HG03469 (cell line): ENCODE measurements around the gene ABHD1.
A peak's percentile ranks its signal among the peaks of the same experiment; 100 is the strongest.
"Not testable (repeated sequence)": the region's sequence is repeated elsewhere in the genome, so short reads cannot be mapped to it uniquely, and the experiment has no call there.

Source experiments
- ATAC-seq: cut with Tn5 transposase; IDR thresholded peaks from one replicate; pipeline ENCODE4 v1.9.1; 2021; ENCODE audit warnings: mild to moderate bottlenecking, moderate library complexity, moderate number of reproducible peaks; ENCODE audit not compliant: unreplicated experiment

The ABHD1 gene

DNA sequence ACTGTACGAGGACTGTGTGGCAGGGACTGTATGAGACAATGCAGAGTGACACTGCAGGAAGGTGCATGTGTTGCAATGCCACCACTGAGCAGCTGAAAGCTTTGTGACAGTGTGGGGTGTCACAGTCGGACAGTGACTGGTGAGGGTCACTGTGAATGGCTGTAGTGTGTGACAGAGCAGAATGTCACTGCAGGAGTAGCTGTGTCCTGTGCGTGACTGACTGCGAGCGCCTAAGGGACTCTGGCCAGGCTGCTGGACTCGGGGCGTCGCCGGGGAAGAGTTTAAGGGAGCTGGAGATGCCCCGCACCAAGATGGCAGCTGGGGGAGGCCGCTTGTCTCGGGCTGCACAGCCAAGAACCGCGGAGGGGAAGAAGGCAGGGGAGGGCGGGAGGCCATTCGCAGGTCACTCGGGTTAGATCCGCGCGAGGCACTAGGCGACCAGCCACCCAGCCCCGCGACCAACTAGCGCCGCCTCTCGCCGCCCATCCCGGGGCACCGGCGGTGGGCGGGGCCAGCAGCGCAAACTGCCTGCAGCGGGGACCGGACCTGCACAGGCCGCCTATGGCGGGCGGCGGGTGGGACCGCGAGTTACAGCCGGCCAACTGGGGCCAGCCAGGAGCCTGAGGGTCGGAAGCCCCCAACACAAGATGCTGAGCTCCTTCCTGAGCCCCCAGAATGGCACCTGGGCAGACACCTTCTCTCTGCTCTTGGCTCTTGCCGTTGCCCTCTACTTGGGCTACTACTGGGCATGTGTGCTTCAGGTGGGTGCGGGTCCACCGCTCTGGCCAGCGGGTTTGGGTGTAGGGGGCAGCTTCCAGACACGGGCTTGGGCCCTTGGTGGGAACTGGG lies at the start of gene ABHD1:
Gene ABHD1, plus strand, starts transcription at position 514 of the 849 bp plus-strand sequence. Its CDS starts 134 bp downstream, at position 648.
- ATAC-seq, result no peak

DNA sequence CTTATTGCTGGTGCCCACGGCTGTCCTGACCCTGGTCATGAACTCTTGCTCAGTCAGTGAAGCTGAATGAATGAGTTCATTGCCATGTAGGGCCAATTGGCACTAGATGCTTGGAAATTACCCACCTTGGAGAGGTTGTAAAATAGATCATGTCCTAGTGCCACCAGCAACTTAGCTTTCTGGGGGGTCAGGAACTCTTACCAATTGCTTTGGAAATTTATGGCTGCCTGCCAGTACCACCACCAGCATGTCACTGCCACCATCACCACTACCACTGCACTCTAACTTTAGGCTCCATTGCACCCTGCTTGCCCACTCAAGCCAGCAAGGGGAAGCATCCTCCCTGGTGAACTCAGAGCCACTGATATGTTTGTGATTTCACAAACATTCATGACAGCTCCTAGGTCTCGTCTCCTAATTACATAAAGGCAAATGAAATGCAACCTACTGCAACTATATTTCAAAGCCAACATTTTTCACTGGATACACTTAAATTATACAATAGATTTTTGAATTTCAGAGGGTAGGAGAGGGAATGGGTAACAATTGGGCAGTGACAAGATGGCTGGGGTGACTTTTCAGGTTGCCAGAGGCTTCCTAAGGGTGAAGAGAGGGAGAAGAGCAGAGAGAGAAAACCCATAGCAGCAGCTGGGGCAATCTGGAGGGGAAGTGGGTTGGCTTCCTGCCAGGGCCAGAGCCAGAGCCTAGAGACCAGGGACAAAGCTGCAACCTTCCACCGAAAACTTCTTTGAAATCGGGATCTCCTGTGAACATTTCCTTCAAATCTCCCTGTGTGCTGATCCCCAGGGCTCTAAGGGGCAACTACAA lies 48.7 kb upstream of the ABHD1 start:
- no peak for ATAC-seq

DNA sequence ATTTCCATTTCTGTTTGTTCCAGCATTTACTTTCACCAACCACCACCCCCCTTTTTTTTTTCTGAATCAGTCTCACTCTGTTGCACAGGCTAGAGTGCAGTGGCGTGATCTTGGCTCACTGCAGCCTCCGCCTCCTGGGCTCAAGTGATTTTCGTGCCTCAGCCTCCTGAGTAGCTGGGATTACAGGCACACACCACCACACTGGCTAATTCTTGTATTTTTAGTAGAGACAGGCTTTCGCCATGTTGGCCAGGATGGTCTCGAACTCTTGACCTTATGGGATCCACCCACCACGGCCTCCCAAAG lies 48.1 kb upstream of the ABHD1 start:
- not testable (repeated sequence) for ATAC-seq

DNA sequence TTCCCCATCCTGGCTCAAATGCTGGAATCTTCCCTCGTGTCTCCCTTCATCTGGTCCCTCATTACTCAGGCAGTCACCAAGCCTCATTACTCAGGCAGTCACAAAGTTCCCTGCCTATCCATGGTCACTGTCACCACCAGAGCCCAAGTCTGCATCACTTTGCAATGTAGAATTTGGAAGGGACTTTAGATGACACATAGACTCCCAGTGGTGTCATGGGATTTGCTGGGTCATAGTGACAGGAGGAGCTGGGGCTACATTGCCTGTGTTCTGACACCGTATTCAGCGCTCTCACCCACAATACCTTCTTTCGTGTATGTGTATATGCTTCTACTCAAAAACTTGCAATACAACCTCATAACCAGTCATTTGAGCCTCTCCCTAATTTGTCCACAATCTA lies 47.3 kb upstream of the ABHD1 start:
- ATAC-seq, result no peak

DNA sequence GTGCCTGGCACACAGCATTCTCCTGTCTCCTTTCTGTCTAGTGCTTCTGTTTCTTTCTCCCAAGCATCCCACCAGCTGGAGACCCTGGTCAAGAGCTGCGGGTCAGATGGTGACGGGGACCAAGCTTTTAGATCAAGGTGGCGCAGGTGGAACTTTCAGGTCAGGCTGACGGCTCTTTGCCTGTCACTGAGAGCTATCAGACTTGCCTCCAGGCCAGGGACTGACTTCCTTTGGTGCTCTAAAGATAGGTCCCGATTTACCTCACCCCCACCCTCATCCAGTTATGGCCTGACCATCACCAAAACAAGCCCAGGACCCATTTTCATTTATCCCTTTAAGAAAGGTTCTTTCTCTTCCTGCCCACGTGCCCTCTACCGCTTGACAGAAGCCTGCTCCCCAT lies 46.4 kb upstream of the ABHD1 start:
- no peak for ATAC-seq

DNA sequence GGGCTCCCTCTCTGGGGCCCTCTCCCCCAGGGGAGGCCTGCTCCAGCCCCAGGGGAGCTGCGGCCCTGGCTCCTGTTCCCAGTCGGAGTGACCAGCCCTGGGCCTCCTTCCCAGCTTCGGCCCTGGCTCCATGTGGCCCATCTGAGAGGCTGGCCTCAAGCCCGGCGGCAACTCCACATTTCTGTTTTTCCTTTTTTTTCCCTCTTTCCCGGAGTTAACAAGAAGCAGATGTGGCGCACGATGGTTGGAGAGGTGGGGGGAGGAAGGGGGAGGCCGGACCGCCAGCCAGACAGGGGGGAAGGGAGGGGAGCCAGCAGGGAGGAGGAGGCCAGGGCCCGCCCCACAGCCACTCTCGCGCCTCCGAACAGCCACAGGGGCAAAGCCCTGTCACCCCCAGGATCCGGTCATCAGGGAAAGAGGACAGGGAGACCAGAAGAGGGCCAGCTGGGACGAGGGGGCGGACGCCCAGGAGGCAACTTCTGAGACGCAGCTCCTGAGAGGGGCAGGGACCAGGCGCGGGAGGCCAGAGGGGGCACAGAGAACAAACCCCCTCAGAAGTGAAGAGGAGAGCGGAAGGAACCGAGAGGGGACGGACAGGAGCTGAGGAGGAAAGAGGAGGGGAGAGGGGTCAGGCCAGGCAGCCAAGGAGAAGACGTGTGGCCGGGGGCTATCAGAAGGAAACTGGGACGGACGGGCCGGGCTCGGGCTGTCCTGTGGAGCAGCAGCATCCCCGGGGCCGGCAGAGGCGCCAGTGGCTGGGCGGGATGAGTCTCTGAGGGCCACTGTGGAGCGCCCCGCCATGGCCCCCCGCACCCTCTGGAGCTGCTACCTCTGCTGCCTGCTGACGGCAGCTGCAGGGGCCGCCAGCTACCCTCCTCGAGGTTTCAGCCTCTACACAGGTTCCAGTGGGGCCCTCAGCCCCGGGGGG lies 45.1 kb upstream of the ABHD1 start, which contains the start of gene EMILIN1:
Gene EMILIN1, plus strand, starts transcription at position 349 of the 928 bp plus-strand sequence. Its CDS starts 451 bp downstream, at position 800.
- no peak for ATAC-seq

DNA sequence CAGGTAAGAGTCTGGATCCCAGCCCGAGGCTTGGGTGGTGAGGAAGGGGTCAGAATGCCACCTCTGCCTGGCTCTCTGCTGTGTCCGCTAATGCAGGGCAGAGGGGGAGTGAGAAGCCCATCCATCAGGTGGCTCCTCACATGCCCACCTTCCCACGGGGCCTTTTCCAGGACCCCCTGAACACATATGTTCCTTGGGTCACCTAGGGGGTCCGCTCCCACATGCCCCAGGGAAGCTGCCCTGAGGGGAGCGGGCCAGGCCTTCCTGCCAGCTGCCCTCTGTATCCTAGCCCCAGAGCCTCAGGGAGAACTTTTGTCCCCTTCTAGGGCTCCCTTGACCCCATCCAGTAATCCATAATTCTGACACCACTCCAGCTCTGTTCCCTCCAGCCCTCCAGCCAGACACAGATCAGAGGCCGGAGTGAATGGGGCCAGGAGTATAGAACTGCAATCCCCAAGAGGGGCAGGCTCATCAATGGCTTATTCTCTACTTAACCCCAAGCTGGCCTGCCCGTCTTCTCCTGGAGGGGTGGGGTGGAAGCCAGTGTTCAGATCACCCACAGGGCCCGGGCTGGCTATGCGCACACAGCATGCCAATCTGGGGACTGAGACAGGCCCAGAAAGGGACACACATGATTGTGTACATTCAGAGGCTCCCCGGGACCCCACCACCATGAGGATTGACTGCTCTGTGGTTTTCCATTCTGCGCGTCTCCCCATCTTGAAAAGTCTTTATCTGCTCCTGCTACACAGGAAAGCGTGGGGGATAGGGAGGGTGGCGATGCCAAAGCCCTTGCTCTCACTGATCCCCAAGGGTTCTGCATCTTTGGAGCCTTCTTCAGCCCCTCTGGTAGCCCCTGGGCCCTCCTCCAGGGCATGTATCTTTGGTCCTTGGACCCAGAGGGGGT lies 44.1 kb upstream of the ABHD1 start:
- no peak for ATAC-seq

DNA sequence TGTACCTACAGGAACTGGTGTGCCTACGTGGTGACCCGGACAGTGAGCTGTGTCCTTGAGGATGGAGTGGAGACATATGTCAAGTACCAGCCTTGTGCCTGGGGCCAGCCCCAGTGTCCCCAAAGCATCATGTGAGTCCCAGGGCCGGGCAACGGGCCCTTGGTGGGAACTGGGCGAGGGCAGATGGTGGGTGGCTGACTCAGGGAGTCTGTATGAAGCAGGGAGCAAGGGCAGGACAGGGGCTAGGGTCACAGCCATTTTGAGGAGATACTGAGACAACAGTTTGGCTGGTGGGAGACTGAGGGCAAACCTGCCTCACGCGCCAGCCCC lies 43.5 kb upstream of the ABHD1 start:
- ATAC-seq, result no peak

DNA sequence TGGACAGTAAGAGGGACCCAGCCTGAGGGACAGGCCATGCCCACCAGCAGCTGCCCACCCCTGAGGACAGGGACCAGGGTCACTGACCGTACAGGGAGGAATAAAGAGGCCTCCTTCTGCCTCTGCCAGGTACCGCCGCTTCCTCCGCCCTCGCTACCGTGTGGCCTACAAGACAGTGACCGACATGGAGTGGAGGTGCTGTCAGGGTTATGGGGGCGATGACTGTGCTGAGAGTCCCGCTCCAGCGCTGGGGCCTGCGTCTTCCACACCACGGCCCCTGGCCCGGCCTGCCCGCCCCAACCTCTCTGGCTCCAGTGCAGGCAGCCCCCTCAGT lies 43.0 kb upstream of the ABHD1 start:
- ATAC-seq, result no peak

DNA sequence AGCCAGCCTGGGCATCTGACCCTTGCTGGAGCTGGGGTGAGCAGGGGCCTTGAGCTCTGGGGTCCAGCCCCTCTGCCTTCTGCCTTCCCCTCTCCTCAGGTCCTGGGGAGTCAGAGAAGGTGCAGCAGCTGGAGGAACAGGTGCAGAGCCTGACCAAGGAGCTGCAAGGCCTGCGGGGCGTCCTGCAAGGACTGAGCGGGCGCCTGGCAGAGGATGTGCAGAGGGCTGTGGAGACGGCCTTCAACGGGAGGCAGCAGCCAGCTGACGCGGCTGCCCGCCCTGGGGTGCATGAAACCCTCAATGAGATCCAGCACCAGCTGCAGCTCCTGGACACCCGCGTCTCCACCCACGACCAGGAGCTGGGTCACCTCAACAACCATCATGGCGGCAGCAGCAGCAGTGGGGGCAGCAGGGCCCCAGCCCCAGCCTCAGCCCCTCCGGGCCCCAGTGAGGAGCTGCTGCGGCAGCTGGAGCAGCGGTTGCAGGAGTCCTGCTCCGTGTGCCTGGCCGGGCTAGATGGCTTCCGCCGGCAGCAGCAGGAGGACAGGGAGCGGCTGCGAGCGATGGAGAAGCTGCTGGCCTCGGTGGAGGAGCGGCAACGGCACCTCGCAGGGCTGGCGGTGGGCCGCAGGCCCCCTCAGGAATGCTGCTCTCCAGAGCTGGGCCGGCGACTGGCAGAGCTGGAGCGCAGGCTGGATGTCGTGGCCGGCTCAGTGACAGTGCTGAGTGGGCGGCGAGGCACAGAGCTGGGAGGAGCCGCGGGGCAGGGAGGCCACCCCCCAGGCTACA lies 41.4 kb upstream of the ABHD1 start:
- no peak for ATAC-seq

DNA sequence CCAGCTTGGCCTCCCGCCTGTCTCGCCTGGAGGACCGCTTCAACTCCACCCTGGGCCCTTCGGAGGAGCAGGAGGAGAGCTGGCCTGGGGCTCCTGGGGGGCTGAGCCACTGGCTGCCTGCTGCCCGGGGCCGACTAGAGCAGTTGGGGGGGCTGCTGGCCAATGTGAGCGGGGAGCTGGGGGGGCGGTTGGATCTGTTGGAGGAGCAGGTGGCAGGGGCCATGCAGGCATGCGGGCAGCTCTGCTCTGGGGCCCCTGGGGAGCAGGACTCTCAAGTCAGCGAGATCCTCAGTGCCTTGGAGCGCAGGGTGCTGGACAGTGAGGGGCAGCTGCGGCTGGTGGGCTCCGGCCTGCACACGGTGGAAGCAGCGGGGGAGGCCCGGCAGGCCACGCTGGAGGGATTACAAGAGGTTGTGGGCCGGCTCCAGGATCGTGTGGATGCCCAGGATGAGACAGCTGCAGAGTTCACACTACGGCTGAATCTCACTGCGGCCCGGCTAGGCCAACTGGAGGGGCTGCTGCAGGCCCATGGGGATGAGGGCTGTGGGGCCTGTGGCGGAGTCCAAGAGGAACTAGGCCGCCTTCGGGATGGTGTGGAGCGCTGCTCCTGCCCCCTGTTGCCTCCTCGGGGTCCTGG lies 40.7 kb upstream of the ABHD1 start:
- no peak for ATAC-seq

DNA sequence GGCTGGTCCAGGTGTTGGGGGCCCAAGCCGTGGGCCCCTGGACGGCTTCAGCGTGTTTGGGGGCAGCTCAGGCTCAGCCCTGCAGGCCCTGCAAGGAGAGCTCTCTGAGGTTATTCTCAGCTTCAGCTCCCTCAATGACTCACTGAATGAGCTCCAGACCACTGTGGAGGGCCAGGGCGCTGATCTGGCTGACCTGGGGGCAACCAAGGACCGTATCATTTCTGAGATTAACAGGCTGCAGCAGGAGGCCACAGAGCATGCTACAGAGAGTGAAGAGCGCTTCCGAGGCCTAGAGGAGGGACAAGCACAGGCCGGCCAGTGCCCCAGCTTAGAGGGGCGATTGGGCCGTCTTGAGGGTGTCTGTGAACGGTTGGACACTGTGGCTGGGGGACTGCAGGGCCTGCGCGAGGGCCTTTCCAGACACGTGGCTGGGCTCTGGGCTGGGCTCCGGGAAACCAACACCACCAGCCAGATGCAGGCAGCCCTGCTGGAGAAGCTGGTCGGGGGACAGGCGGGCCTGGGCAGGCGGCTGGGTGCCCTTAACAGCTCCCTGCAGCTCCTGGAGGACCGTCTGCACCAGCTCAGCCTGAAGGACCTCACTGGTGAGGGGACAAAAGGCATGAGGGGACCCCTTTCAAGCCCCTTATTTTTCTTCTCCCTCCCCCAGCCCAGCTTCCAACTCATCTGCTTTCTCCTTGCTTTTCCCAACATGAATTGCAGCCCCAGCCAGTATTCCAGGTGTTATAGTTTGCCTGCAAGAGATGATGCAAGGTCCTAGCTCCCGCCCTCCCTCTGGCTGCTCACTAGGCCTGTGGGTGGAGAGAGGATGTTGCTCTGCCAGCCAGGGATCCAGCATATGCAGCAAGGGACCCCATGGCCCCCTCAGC lies 40.0 kb upstream of the ABHD1 start:
- ATAC-seq, result no peak

DNA sequence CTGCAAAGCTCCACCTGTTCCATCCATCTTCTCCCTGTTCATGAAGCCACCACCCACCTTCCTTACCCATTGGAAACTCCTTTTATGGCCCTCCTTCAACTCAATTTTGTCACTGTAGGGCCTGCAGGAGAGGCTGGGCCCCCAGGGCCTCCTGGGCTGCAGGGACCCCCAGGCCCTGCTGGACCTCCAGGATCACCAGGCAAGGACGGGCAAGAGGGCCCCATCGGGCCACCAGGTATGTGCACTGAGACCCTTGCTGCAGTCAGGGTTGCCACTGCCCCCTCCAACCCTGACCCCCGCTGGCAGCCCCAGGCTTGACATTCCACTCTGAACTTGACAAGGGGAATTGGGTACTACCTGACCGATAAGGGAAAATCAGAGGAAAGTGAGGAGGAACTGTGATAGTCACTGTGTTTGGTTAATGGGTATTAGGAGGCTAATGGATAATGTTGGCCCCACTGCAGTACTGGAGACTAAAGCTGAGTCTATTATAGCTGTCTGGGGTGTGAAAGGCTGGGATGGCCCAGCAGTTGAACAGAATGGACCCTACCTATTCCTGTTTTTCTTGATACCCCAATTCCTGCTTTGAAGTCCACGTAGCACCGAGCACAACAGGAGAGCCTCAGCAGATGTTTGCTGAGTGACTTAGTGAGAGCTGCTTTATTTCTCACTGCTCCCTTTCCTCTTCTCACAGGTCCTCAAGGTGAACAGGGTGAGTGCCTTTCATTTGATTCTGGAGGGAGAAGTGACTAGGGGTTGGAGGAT lies 39.1 kb upstream of the ABHD1 start:
- ATAC-seq, result no peak

DNA sequence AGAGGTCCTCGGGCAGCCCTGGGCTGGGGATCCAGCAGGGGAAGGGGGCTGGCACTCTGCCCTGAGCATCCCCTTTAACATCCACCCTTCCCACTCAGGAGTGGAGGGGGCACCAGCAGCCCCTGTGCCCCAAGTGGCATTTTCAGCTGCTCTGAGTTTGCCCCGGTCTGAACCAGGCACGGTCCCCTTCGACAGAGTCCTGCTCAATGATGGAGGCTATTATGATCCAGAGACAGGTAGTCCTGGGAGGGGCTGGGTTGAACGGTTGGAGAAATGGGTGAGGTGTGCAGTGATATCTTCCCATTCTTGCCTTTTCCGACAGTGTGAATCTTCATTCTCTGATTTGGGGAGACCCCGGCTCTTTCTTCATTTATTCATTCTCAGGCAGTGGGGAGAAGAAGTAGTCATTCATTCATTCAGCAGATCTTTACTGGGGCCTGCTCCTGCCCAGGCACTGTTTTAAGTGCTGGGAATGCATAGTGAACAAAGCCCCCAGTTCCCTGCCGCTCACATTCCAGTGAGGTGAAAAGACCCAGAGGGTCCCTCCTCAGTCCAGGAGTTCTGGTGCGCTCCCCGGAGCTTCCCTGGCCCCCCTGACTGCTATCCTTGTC lies 38.4 kb upstream of the ABHD1 start:
- ATAC-seq, result no peak

DNA sequence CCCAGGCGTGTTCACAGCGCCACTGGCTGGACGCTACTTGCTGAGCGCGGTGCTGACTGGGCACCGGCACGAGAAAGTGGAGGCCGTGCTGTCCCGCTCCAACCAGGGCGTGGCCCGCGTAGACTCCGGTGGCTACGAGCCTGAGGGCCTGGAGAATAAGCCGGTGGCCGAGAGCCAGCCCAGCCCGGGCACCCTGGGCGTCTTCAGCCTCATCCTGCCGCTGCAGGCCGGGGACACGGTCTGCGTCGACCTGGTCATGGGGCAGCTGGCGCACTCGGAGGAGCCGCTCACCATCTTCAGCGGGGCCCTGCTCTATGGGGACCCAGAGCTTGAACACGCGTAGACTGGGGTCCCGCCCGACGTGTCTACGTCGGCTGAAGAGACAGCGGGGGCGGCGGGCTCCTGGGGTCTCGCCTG lies 37.9 kb upstream of the ABHD1 start:
- peak; percentile 5 for ATAC-seq

DNA sequence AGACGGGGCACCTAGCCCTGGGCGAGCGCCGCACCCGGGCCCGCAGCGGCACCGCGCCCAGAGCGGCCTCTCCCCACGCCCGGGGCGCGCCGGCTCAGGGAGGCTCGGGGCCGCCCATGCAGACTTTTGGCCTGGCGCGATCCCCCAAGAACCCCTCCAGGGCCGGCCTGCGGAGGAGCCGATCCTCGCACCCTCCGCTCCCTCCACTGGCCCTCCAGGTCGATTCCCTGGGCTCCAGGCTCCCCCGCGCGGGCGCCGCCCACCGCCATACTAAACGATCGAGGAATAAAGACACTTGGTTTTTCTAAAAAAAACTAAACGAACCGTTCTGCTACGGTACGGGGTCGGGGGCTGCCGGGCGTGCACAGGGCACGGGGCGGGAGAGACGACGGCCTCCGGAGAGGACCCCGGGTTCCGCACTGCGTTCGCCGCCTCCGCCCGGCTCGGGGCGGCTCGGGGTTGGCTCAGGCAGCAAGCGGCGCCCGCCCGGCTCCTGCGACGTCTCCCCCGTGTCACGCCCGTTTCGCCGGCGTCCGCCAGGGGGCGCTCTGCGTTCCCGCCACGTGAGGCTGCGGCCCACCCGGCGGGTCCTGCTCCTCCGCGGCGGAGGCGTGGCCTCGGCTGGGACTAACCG lies 37.4 kb upstream of the ABHD1 start:
- ATAC-seq, result peak; percentile 51
